ENCODE results near the gene CHML. TPM values are rescaled to one million over a fixed set of nuclear protein-coding genes. Genes with fewer than 3 reads are reported as not detected.

The CHML gene
- total RNA-seq, 1 experiment from 2014 or later, result 19.3 TPM

DNA sequence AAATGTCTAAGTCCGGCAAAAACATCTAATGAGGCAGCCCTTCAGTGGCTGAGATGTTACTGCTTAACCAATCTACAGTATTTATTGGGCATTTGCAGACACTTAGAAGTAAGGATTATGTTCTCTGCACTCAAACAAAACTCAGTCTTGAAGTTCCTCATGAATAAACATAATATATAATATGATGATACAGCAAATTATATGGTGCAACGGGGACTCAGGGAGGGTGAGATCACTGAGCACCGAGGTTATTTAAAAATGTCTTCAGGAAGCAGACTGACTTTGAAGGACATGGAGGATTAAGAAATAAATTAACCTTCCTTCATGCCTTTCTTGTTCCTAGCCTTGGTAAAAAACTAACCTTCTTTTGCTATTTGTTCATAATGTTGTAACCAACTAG lies 39.8 kb upstream of the CHML start:
- BruUV-seq (replicated peaks), result no TSS peak
- Histone ChIP-seq H3K36me3 (ENCODE audit: control insufficient read depth, insufficient read depth, low read length) (no peaks in the 10 kb centered on the region), H3K4me1 (ENCODE audit: control insufficient read depth, insufficient read depth, low read length) (no peaks in the 10 kb centered on the region), H3K9me3 (ENCODE audit: control insufficient read depth, insufficient read depth, low read depth, low read length) (no peaks in the 10 kb centered on the region), H3K27me3 (ENCODE audit: control insufficient read depth, insufficient read depth, low read length) (no peaks in the 10 kb centered on the region), H3K4me3 (ENCODE audit: low read depth in 2 of 2, low read length in 2 of 2) (no peak overlapping the region), H3K27ac (ENCODE audit: low read length) (no peak overlapping the region)
- intact Hi-C loops (cut with micrococcal nuclease; ENCODE audit: unreplicated experiment), result no loop called here
- ChIA-PET CTCF (no interaction called here), POLR2A (no interaction called here)
- in situ Hi-C loops (cut with HindIII; ENCODE audit: low pct_unique_long_range_greater_than_20kb, low sequenced_read_pairs), result no loop called here
- ATAC-seq (no peak), DNase-seq (ENCODE audit: low read depth, low spot score) (no peak)
- TF ChIP-seq SIN3A (IDR thresholded peaks at IDR 0.05; ENCODE audit: borderline replicate concordance, insufficient read depth, low read depth, low read length) (no peak), TCF7L2 (IDR thresholded peaks at IDR 0.05; ENCODE audit: low read depth, low read length) (no peak), POLR2AphosphoS5 (IDR thresholded peaks at IDR 0.05; ENCODE audit: low read depth, low read length) (no peak)
- TF ChIP-seq, protein P1, sequence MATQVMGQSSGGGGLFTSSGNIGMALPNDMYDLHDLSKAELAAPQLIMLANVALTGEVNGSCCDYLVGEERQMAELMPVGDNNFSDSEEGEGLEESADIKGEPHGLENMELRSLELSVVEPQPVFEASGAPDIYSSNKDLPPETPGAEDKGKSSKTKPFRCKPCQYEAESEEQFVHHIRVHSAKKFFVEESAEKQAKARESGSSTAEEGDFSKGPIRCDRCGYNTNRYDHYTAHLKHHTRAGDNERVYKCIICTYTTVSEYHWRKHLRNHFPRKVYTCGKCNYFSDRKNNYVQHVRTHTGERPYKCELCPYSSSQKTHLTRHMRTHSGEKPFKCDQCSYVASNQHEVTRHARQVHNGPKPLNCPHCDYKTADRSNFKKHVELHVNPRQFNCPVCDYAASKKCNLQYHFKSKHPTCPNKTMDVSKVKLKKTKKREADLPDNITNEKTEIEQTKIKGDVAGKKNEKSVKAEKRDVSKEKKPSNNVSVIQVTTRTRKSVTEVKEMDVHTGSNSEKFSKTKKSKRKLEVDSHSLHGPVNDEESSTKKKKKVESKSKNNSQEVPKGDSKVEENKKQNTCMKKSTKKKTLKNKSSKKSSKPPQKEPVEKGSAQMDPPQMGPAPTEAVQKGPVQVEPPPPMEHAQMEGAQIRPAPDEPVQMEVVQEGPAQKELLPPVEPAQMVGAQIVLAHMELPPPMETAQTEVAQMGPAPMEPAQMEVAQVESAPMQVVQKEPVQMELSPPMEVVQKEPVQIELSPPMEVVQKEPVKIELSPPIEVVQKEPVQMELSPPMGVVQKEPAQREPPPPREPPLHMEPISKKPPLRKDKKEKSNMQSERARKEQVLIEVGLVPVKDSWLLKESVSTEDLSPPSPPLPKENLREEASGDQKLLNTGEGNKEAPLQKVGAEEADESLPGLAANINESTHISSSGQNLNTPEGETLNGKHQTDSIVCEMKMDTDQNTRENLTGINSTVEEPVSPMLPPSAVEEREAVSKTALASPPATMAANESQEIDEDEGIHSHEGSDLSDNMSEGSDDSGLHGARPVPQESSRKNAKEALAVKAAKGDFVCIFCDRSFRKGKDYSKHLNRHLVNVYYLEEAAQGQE (IDR thresholded peaks at IDR 0.05; ENCODE audit: insufficient read depth in 1 of 2, low read depth in 2 of 2, low read length in 1 of 2), result no peak
- TF ChIP-seq, protein P2, sequence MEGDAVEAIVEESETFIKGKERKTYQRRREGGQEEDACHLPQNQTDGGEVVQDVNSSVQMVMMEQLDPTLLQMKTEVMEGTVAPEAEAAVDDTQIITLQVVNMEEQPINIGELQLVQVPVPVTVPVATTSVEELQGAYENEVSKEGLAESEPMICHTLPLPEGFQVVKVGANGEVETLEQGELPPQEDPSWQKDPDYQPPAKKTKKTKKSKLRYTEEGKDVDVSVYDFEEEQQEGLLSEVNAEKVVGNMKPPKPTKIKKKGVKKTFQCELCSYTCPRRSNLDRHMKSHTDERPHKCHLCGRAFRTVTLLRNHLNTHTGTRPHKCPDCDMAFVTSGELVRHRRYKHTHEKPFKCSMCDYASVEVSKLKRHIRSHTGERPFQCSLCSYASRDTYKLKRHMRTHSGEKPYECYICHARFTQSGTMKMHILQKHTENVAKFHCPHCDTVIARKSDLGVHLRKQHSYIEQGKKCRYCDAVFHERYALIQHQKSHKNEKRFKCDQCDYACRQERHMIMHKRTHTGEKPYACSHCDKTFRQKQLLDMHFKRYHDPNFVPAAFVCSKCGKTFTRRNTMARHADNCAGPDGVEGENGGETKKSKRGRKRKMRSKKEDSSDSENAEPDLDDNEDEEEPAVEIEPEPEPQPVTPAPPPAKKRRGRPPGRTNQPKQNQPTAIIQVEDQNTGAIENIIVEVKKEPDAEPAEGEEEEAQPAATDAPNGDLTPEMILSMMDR (IDR thresholded peaks at IDR 0.05), result no peak

DNA sequence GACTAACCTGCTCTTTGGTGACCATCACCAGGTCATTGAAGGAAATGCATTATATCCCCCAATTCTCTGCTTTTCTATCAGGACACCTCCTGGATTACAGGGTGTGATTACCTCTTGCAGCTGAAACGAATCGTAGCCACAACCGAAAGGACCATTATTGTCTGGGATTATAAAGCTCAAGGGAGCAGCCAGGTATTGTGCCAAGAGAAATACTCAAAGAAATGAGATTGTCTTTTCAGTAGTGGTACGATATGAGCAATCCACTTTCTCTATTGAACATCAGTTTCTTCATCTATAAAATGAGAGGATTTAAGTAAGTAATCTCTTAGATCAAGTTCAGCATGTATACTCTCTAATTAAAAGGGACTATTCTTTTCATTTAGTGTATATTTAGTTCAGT lies 39.2 kb upstream of the CHML start:
- TF ChIP-seq, protein P2 (IDR thresholded peaks at IDR 0.05), result no peak
- no peak for TF ChIP-seq TCF7L2 (IDR thresholded peaks at IDR 0.05; ENCODE audit: low read depth, low read length)
- TF ChIP-seq POLR2AphosphoS5 (IDR thresholded peaks at IDR 0.05; ENCODE audit: low read depth, low read length), result no peak
- no peak for TF ChIP-seq SIN3A (IDR thresholded peaks at IDR 0.05; ENCODE audit: borderline replicate concordance, insufficient read depth, low read depth, low read length)
- TF ChIP-seq, protein P1 (IDR thresholded peaks at IDR 0.05; ENCODE audit: insufficient read depth in 1 of 2, low read depth in 2 of 2, low read length in 1 of 2), result no peak
- Histone ChIP-seq H3K4me3 (ENCODE audit: low read depth in 2 of 2, low read length in 2 of 2) (no peak overlapping the region), H3K36me3 (ENCODE audit: control insufficient read depth, insufficient read depth, low read length) (no peaks in the 10 kb centered on the region), H3K27ac (ENCODE audit: low read length) (no peak overlapping the region), H3K9me3 (ENCODE audit: control insufficient read depth, insufficient read depth, low read depth, low read length) (no peaks in the 10 kb centered on the region), H3K27me3 (ENCODE audit: control insufficient read depth, insufficient read depth, low read length) (no peaks in the 10 kb centered on the region), H3K4me1 (ENCODE audit: control insufficient read depth, insufficient read depth, low read length) (no peaks in the 10 kb centered on the region)
- DNase-seq (ENCODE audit: low read depth, low spot score) (no peak), ATAC-seq (no peak)
- BruUV-seq (replicated peaks), result no TSS peak
- CTCF ChIA-PET, result no interaction called here
- in situ Hi-C loops (cut with HindIII; ENCODE audit: low pct_unique_long_range_greater_than_20kb, low sequenced_read_pairs), result no loop called here
- intact Hi-C loops (cut with micrococcal nuclease; ENCODE audit: unreplicated experiment), result no loop called here
- POLR2A ChIA-PET, result no interaction called here

Data from Panc1 (cell line).